ENCODE data around the gene NCKAP5. TPM values are rescaled to one million over a fixed set of nuclear protein-coding genes. Genes with fewer than 3 reads are reported as not detected.

NCKAP5 gene
- total RNA-seq, 1 donor from 2014 or later, result 0.26 TPM

DNA sequence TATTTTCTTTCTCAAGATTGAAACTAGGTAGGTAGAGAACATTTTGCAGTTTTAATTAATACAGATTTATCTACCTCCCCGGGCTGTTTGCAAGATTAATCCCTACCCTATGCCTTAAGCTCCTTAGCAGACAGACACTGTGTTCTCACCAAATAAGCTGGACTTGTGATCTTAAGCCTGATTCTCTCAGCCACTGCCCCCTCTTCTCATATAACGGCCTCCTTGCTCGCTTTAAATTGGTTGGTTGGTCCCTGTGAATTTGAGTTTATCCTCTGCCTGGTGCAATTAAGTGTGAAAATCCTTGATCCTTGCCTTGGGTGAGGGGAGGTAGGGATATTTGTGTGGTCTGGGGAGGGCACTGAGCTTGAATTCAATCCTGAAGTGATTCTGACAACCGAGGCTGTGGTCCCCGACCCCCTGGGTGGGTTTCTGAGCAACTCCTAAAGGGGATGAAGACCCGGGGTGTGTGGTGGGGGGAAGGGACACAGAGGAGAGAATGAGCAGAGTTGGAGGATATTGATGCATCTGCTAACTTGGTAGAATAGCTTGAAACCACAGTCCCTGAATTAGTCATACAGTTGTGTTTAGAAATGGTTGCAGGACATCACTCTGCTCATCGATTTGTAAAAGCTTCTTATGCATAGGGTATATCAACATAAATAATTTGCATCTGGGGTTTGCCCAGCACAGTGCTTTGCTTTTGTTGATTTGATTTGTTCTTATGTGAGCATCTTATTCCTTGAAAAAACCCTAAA is 36.9 kb upstream of the NCKAP5 start:
- DNase-seq (ENCODE audit: low read depth) (no peak), FAIRE-seq (no peak)
- Histone ChIP-seq H3K27me3 (ENCODE audit: control insufficient read depth, insufficient read depth, low read length) (no peaks in the 10 kb centered on the region), H3K36me3 (ENCODE audit: control insufficient read depth, insufficient read depth, low read length) (no peaks in the 10 kb centered on the region), H3K4me3 (ENCODE audit: low read depth, low read length) (no peak overlapping the region)
- no peak for TF ChIP-seq CTCF (IDR thresholded peaks at IDR 0.05; ENCODE audit: insufficient read depth, low read length, severe bottlenecking)

- DNase-seq (ENCODE audit: low read depth) (no peak), FAIRE-seq (no peak)
- TF ChIP-seq CTCF (IDR thresholded peaks at IDR 0.05; ENCODE audit: insufficient read depth, low read length, severe bottlenecking), result no peak
- no peak overlapping the region for H3K4me3 ChIP-seq (ENCODE audit: low read depth, low read length)
- no peaks in the 10 kb centered on the region for H3K36me3 ChIP-seq (ENCODE audit: control insufficient read depth, insufficient read depth, low read length)
- H3K27me3 ChIP-seq (ENCODE audit: control insufficient read depth, insufficient read depth, low read length), result no peaks in the 10 kb centered on the region
Observed at GRCh38 chr2:133603109-133603508, 34.8 kb upstream of the NCKAP5 start.

DNA sequence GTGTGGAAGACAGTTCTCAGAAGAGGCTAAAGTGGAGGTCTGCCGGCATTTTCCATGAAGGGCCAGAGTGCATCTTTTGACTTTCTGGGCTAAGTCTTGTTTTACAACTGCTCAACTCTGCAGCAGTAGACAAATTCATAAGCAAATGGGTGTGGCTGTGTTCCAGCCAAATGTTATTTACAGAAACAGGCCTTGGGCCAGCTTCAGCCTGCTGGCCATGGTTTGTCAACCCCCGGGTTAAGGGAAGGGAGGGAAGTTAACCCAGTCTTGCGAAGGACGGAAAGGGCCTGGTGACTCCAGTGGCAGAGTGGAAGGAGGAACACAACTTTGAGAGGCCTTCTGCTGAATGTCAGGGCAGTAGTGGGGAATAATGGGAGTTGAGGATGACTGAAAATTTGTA is 34.3 kb upstream of the NCKAP5 start:
- no peaks in the 10 kb centered on the region for H3K36me3 ChIP-seq (ENCODE audit: control insufficient read depth, insufficient read depth, low read length)
- no peaks in the 10 kb centered on the region for H3K27me3 ChIP-seq (ENCODE audit: control insufficient read depth, insufficient read depth, low read length)
- no peak for TF ChIP-seq CTCF (IDR thresholded peaks at IDR 0.05; ENCODE audit: insufficient read depth, low read length, severe bottlenecking)
- FAIRE-seq (no peak), DNase-seq (ENCODE audit: low read depth) (peak; percentile 30)
- H3K4me3 ChIP-seq (ENCODE audit: low read depth, low read length), result no peak overlapping the region

DNA sequence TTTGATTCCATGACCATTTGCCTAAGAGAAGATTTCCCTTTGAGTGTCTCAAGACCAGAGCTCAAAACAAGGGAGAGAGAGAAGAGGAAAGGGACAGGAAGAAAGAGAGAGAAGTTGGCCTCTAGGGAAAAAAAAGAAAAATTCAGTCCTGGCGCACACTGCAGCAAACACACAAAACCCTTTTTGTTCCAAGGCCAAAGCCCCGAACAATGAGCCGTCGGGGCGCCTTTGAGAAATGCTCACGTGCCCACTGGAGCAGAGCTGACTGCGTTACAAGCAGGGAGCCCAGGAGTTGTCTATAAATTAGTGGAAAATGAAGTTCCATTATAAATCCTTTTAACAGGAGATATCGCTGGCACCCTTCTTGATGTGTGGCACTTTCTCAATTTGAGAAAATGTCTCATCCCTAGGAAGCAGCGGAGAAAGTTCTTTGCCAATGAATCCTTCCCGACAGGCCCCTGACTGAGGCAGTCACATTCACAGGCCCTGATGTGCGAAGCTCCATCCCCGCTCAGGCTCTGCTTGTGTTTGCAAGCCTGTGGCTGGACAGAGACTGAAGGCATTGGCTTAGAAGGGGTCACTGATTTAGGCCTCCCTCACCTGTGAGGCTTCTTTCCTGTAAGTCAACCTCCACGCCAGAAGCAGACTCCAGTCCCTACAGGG is 32.1 kb upstream of the NCKAP5 start:
- no peak for TF ChIP-seq CTCF (IDR thresholded peaks at IDR 0.05; ENCODE audit: insufficient read depth, low read length, severe bottlenecking)
- DNase-seq (ENCODE audit: low read depth), result no peak
- no peak for FAIRE-seq
- no peaks in the 10 kb centered on the region for H3K36me3 ChIP-seq (ENCODE audit: control insufficient read depth, insufficient read depth, low read length)
- no peak overlapping the region for H3K4me3 ChIP-seq (ENCODE audit: low read depth, low read length)
- no peaks in the 10 kb centered on the region for H3K27me3 ChIP-seq (ENCODE audit: control insufficient read depth, insufficient read depth, low read length)

- FAIRE-seq (no peak), DNase-seq (ENCODE audit: low read depth) (no peak)
- TF ChIP-seq CTCF (IDR thresholded peaks at IDR 0.05; ENCODE audit: insufficient read depth, low read length, severe bottlenecking), result no peak
- Histone ChIP-seq H3K27me3 (ENCODE audit: control insufficient read depth, insufficient read depth, low read length) (no peaks in the 10 kb centered on the region), H3K36me3 (ENCODE audit: control insufficient read depth, insufficient read depth, low read length) (no peaks in the 10 kb centered on the region), H3K4me3 (ENCODE audit: low read depth, low read length) (no peak overlapping the region)
Observed at GRCh38 chr2:133599811-133600210, 31.5 kb upstream of the NCKAP5 start.

Data from bronchial epithelial cell (primary cell).